Measurements from ENCODE around the gene HACD2.

DNA sequence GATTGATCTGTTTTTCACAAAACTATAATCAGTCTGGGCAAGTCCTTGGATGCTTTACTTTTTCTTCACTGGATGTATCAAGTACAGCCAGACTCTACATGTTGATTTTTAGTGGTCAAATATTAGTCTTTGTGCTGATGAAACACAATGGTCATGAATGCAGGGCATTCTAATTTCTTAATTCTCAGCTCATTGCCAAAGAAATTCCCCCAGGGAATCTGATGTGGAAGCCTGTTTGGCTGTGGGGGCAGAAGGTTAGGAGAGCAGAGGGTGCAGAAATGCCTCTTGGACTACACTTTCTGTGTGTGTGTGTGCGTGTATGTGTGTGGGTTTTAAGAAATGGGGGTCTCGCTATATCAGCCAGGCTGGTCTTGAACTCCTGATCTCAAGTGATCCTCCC, 48.7 kb upstream of the HACD2 start:
- no peak for TF ChIP-seq CTCF (optimal IDR thresholded peaks at IDR 0.05 in 1 of 3, IDR thresholded peaks at IDR 0.05 in 1 of 3, conservative IDR thresholded peaks at IDR 0.05 in 1 of 3; ENCODE audit: extremely low read depth in 1 of 3, insufficient read depth in 2 of 3, low read length in 3 of 3)
- no peak for TF ChIP-seq EZH2 (IDR thresholded peaks at IDR 0.05; ENCODE audit: low read length)

Measured in keratinocyte (primary cell).